ENCODE measurements around the gene TMEM222.

TMEM222 gene

GRCh38 chr1:27341525-27342252 lies 19.7 kb downstream of the TMEM222 start, which contains the start of gene SYTL1:
TSS of gene SYTL1 (plus strand) at chr1:27342022. CDS start at chr1:27345335, 3,313 bp downstream.
- in situ Hi-C loops (cut with HindIII; ENCODE audit: low pct_ligation_motif_present, low sequenced_read_pairs), result no loop called here
- no peak for TF ChIP-seq CTCF (IDR thresholded peaks at IDR 0.05; ENCODE audit: low read depth, low read length, missing control alignments)
- peaks cover 3% of the 10 kb centered on the region for H3K36me3 ChIP-seq (replicated peaks)
- peak; percentile 64 for DNase-seq
- no peak within 1 kb of the TSS for H3K4me3 ChIP-seq (ENCODE audit: low read depth, low read length)
- H3K27me3 ChIP-seq (replicated peaks), result no peaks in the 10 kb centered on the region
- no peak within 1 kb of the TSS for H3K27ac ChIP-seq

- no peak for DNase-seq
- Histone ChIP-seq H3K27me3 (replicated peaks) (no peaks in the 10 kb centered on the region), H3K36me3 (replicated peaks) (no peaks in the 10 kb centered on the region), H3K4me3 (ENCODE audit: low read depth, low read length) (no peak overlapping the region), H3K27ac (no peak overlapping the region)
- in situ Hi-C loops (cut with HindIII; ENCODE audit: low pct_ligation_motif_present, low sequenced_read_pairs), result no loop called here
- TF ChIP-seq CTCF (IDR thresholded peaks at IDR 0.05; ENCODE audit: low read depth, low read length, missing control alignments), result no peak
Measured at GRCh38 chr1:27342391-27342777, 20.4 kb downstream of the TMEM222 start.

GRCh38 chr1:27342778-27343638 lies 21.0 kb downstream of the TMEM222 start:
- no peaks in the 10 kb centered on the region for H3K36me3 ChIP-seq (replicated peaks)
- no peak for DNase-seq
- in situ Hi-C loops (cut with HindIII; ENCODE audit: low pct_ligation_motif_present, low sequenced_read_pairs), result no loop called here
- no peak overlapping the region for H3K27ac ChIP-seq
- no peak overlapping the region for H3K4me3 ChIP-seq (ENCODE audit: low read depth, low read length)
- no peak for TF ChIP-seq CTCF (IDR thresholded peaks at IDR 0.05; ENCODE audit: low read depth, low read length, missing control alignments)
- no peaks in the 10 kb centered on the region for H3K27me3 ChIP-seq (replicated peaks)

GRCh38 chr1:27343639-27344025 lies 21.7 kb downstream of the TMEM222 start:
- Histone ChIP-seq H3K27me3 (replicated peaks) (no peaks in the 10 kb centered on the region), H3K27ac (no peak overlapping the region), H3K36me3 (replicated peaks) (no peaks in the 10 kb centered on the region), H3K4me3 (ENCODE audit: low read depth, low read length) (no peak overlapping the region)
- no peak for DNase-seq
- TF ChIP-seq CTCF (IDR thresholded peaks at IDR 0.05; ENCODE audit: low read depth, low read length, missing control alignments), result no peak
- in situ Hi-C loops (cut with HindIII; ENCODE audit: low pct_ligation_motif_present, low sequenced_read_pairs), result no loop called here

GRCh38 chr1:27345272-27345671 lies 23.3 kb downstream of the TMEM222 start:
- TF ChIP-seq CTCF (IDR thresholded peaks at IDR 0.05; ENCODE audit: low read depth, low read length, missing control alignments), result no peak
- Histone ChIP-seq H3K36me3 (replicated peaks) (no peaks in the 10 kb centered on the region), H3K27ac (no peak overlapping the region), H3K27me3 (replicated peaks) (no peaks in the 10 kb centered on the region), H3K4me3 (ENCODE audit: low read depth, low read length) (no peak overlapping the region)
- no peak for DNase-seq
- in situ Hi-C loops (cut with HindIII; ENCODE audit: low pct_ligation_motif_present, low sequenced_read_pairs), result no loop called here
